DND-41 (cell line): ENCODE data around the gene SDCCAG8.

Source experiments
- ATAC-seq: fragments of 200-7000 bp; cut with Tn5 transposase; 3 replicates; pipeline ENCODE4 v1.9.1; 2021; ENCODE audit warnings: low read depth; ENCODE audit not compliant: insufficient read depth
- DNase-seq: peaks from one replicate; pipeline ENCODE4 v3.0.0-alpha.2; 2020
- H2AFZ ChIP-seq: 2 replicates; pipeline ENCODE4 v1.6.0; 2012; ENCODE audit warnings: low read depth, low read length
- H3K27ac ChIP-seq: 2 replicates; pipeline ENCODE4 v1.5.1; 2012; ENCODE audit warnings: low read length, inconsistent platforms
- H3K27me3 ChIP-seq: fragments of 200-600 bp; sonication (generic); 2 replicates; pipeline ENCODE4 v1.6.0; 2012; ENCODE audit warnings: low read length, mild to moderate bottlenecking, inconsistent platforms; ENCODE audit not compliant: insufficient read depth, poor library complexity
- H3K36me3 ChIP-seq: 2 replicates; pipeline ENCODE4 v1.5.1; 2012; ENCODE audit warnings: low read length, inconsistent platforms; ENCODE audit not compliant: insufficient read depth
- H3K4me1 ChIP-seq: 2 replicates; pipeline ENCODE4 v1.5.1; 2012; ENCODE audit warnings: mild to moderate bottlenecking, low read length; ENCODE audit not compliant: insufficient read depth
- H3K4me2 ChIP-seq: 2 replicates; pipeline ENCODE4 v1.6.0; 2012; ENCODE audit warnings: mild to moderate bottlenecking, moderate library complexity, low read length, inconsistent platforms; ENCODE audit not compliant: insufficient read depth
- H3K4me3 ChIP-seq, 2 experiments: fragments of 200-600 bp in 1 of 2; shearing (Covaris generic) in 1 of 2; 2 replicates each; pipeline ENCODE4 v1.5.1; 2012 to 2016; ENCODE audit warnings: inconsistent platforms in 2 of 2, low read length in 2 of 2, mild to moderate bottlenecking in 2 of 2, low read depth in 1 of 2, moderate library complexity in 1 of 2
- H3K79me2 ChIP-seq: 2 replicates; pipeline ENCODE4 v1.6.0; 2012; ENCODE audit warnings: low read length, inconsistent platforms; ENCODE audit not compliant: insufficient read depth
- H3K9ac ChIP-seq: 2 replicates; pipeline ENCODE4 v1.6.0; 2012; ENCODE audit warnings: low read depth, mild to moderate bottlenecking, inconsistent platforms, low read length, moderate library complexity
- H3K9me3 ChIP-seq: 2 replicates; pipeline ENCODE4 v1.5.1; 2012; ENCODE audit warnings: low read length, moderate library complexity, mild to moderate bottlenecking, inconsistent platforms; ENCODE audit not compliant: insufficient read depth, severe bottlenecking
- H4K20me1 ChIP-seq: 2 replicates; pipeline ENCODE4 v1.6.0; 2012; ENCODE audit warnings: low read length; ENCODE audit not compliant: insufficient read depth
- EZH2 ChIP-seq: IDR thresholded peaks from 3 replicates; pipeline ENCODE4 v1.6.1; 2012; ENCODE audit warnings: borderline replicate concordance, low read depth, mild to moderate bottlenecking, moderate library complexity, low read length, inconsistent platforms; ENCODE audit not compliant: severe bottlenecking
- TF ChIP-seq, protein P1 (sequence below): IDR thresholded peaks from 2 replicates; pipeline ENCODE4 v1.5.1; 2012; ENCODE audit warnings: borderline replicate concordance, low read length, moderate library complexity, mild to moderate bottlenecking; ENCODE audit not compliant: poor library complexity, severe bottlenecking; ENCODE audit errors: extremely low read depth

Gene SDCCAG8

DNA sequence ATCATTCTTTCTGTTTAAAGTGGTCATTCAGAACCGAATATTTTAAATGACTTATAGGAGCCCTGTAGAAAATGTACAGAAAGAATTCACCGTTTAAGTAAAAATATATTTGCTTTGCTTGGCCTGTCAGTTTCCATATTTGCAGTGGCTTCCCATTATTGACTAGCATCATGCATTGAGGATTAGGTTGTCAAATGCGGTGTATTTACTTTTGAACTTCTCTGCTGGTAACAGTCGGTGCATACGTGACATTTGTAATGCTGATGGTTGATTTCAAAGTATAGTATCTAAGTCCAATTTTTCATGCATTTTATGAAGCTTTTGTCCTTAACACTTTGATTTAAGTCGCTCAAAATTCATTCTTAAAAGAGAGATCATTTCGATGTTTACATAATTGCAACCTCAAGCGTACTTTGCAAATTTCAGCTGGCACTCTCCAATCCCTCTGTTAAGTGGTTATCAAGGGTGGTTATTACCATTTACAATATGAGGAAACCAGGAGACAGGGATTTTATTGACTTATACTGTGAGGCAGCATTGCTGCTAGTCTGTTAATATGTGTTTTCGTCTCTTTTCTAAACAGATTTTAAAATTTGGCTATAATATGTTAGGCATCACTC lies 201.6 kb downstream of the SDCCAG8 start:
- Histone ChIP-seq H3K4me1 (peaks cover 3% of the 10 kb centered on the region; the same call in 1 of the 2 replicates), H3K27ac (no peak overlapping the region), H3K9ac (no peak overlapping the region), H3K9me3 (no peaks in the 10 kb centered on the region), H3K4me3 (no peak overlapping the region), H3K27me3 (no peaks in the 10 kb centered on the region), H3K36me3 (peaks cover 9% of the 10 kb centered on the region; the same call in 1 of the 2 replicates), H2AFZ (no peak overlapping the region), H4K20me1 (no peaks in the 10 kb centered on the region), H3K79me2 (no peaks in the 10 kb centered on the region), H3K4me2 (no peak overlapping the region)
- DNase-seq (no peak), ATAC-seq (no peak)
- no peak for TF ChIP-seq EZH2
- TF ChIP-seq, protein P1, sequence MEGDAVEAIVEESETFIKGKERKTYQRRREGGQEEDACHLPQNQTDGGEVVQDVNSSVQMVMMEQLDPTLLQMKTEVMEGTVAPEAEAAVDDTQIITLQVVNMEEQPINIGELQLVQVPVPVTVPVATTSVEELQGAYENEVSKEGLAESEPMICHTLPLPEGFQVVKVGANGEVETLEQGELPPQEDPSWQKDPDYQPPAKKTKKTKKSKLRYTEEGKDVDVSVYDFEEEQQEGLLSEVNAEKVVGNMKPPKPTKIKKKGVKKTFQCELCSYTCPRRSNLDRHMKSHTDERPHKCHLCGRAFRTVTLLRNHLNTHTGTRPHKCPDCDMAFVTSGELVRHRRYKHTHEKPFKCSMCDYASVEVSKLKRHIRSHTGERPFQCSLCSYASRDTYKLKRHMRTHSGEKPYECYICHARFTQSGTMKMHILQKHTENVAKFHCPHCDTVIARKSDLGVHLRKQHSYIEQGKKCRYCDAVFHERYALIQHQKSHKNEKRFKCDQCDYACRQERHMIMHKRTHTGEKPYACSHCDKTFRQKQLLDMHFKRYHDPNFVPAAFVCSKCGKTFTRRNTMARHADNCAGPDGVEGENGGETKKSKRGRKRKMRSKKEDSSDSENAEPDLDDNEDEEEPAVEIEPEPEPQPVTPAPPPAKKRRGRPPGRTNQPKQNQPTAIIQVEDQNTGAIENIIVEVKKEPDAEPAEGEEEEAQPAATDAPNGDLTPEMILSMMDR = no peak

GRCh38 chr1:243459059-243459458 lies 203.2 kb downstream of the SDCCAG8 start:
- H3K4me1 ChIP-seq = peaks cover 3% of the 10 kb centered on the region; the same call in 1 of the 2 replicates
- no peak overlapping the region for H3K4me3 ChIP-seq
- H3K79me2 ChIP-seq = no peaks in the 10 kb centered on the region
- ATAC-seq (0 out of 3 replicates have a peak, but pooled peaks have one; percentile 55), DNase-seq (no peak)
- H3K27ac ChIP-seq = no peak overlapping the region
- H4K20me1 ChIP-seq = no peaks in the 10 kb centered on the region
- no peaks in the 10 kb centered on the region for H3K27me3 ChIP-seq
- H3K9me3 ChIP-seq = no peaks in the 10 kb centered on the region
- no peak overlapping the region for H3K9ac ChIP-seq
- no peak overlapping the region for H2AFZ ChIP-seq
- no peak overlapping the region for H3K4me2 ChIP-seq
- peaks cover 9% of the 10 kb centered on the region; the same call in 1 of the 2 replicates for H3K36me3 ChIP-seq
- TF ChIP-seq EZH2 = no peak
- TF ChIP-seq, protein P1 = no peak

- H3K4me3 ChIP-seq = no peak overlapping the region
- peaks cover 3% of the 10 kb centered on the region; the same call in 1 of the 2 replicates for H3K4me1 ChIP-seq
- ATAC-seq (no peak), DNase-seq (no peak)
- TF ChIP-seq EZH2 = no peak
- TF ChIP-seq, protein P1 = no peak
- H3K4me2 ChIP-seq = no peak overlapping the region
- no peaks in the 10 kb centered on the region for H3K27me3 ChIP-seq
- no peak overlapping the region for H3K27ac ChIP-seq
- H4K20me1 ChIP-seq = no peaks in the 10 kb centered on the region
- no peak overlapping the region for H3K9ac ChIP-seq
- no peaks in the 10 kb centered on the region for H3K79me2 ChIP-seq
- no peaks in the 10 kb centered on the region for H3K9me3 ChIP-seq
- 0 out of 2 replicates have a peak, but pooled peaks cover 3% of the 10 kb centered on the region for H3K36me3 ChIP-seq
- H2AFZ ChIP-seq = no peak overlapping the region
These were observed 205.9 kb downstream of the SDCCAG8 start for GRCh38 chr1:243461700-243462099.
